ENCODE measurements around the gene C1QTNF9.

DNA sequence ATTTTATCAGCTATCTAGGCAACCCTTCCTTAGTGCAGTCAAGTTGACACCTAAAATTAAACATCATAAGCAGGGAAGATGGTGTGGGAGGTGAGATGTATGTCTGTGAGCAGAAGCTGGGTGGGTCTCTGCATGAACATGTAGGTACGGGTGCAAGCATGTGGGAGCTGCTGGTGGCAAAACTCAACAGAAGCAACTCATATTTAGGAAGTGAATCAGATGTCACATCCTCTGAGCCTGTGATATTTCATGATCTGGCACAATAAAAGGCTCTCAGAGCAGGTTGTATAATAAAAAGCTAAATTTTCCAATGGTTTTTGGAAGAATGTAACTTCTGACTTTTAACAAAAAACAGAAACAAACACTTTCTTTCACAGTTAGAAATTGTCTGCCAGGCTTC lies 44.4 kb downstream of the C1QTNF9 start:
- TF ChIP-seq, protein P1, sequence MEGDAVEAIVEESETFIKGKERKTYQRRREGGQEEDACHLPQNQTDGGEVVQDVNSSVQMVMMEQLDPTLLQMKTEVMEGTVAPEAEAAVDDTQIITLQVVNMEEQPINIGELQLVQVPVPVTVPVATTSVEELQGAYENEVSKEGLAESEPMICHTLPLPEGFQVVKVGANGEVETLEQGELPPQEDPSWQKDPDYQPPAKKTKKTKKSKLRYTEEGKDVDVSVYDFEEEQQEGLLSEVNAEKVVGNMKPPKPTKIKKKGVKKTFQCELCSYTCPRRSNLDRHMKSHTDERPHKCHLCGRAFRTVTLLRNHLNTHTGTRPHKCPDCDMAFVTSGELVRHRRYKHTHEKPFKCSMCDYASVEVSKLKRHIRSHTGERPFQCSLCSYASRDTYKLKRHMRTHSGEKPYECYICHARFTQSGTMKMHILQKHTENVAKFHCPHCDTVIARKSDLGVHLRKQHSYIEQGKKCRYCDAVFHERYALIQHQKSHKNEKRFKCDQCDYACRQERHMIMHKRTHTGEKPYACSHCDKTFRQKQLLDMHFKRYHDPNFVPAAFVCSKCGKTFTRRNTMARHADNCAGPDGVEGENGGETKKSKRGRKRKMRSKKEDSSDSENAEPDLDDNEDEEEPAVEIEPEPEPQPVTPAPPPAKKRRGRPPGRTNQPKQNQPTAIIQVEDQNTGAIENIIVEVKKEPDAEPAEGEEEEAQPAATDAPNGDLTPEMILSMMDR (IDR thresholded peaks at IDR 0.05 in 2 of 3, conservative IDR thresholded peaks at IDR 0.05 in 1 of 3; ENCODE audit: borderline replicate concordance in 1 of 3, insufficient read depth in 1 of 3, low read depth in 2 of 3, low read length in 2 of 3): no peak
- no peak for TF ChIP-seq YY1 (IDR thresholded peaks at IDR 0.05; ENCODE audit: extremely low read depth, insufficient replicate concordance, low read depth, low read length)
- TF ChIP-seq POLR2AphosphoS5 (IDR thresholded peaks at IDR 0.05; ENCODE audit: low read depth, low read length): no peak
- no peak for TF ChIP-seq SIN3A (IDR thresholded peaks at IDR 0.05; ENCODE audit: low read depth)
- no peak for TF ChIP-seq FOSL1 (IDR thresholded peaks at IDR 0.05; ENCODE audit: low read depth)
- TF ChIP-seq POLR2A (IDR thresholded peaks at IDR 0.05; ENCODE audit: borderline replicate concordance, extremely low read depth, insufficient read depth, insufficient read length): no peak

Measured in HCT116 (cell line).